K562 (cell line): Measurements from ENCODE around the gene IFT122. TPM values are rescaled to one million over a fixed set of nuclear protein-coding genes. Genes with fewer than 3 reads are reported as not detected.

Experiments used
- ATAC-seq: fragments of 200-7000 bp; cut with Tn5 transposase; 3 replicates; pipeline ENCODE4 v1.9.1; 2020; ENCODE audit warnings: moderate library complexity
- BruUV-seq: library from RNA; stranded (reverse); fragments of 400-500 nt; replicated peaks from 2 replicates; lab custom pipeline; 2021; lab: Mats Ljungman, UMichigan
- CTCF ChIA-PET: fragments of 300-600 bp; formaldehyde crosslinking; extraction: SDS; loops from one replicate; lab custom pipeline; 2021; ENCODE audit warnings: low intra/inter-chr PET ratio; lab: Yijun Ruan, JAX
- POLR2A ChIA-PET: fragments of 300-600, 350-650 bp; sonication (Branson Sonifier 250); formaldehyde crosslinking; extraction: SDS; loops from one replicate; lab custom pipeline; 2021; ENCODE audit warnings: antibody characterized with exemption, inconsistent platforms; lab: Yijun Ruan, JAX
- DNase-seq, 4 experiments: peaks; one replicate each; pipeline versions ENCODE4 v3.0.0 to v3.0.0-alpha.2; 2011 to 2018; ENCODE audit warnings: low spot score in 3 of 4, mixed read lengths in 3 of 4; ENCODE audit errors: extremely low read depth in 1 of 4
- FAIRE-seq: peaks from 2 replicates; lab custom pipeline; 2011; peaks lifted over from hg19 to GRCh38; lab: Jason Lieb, UNC
- H2AFZ ChIP-seq: 2 replicates; pipeline ENCODE4 v1.6.0; 2011; ENCODE audit warnings: low read depth, low read length, control low read depth, inconsistent platforms
- H3K27ac ChIP-seq: fragments of 200-600 bp; 3 replicates; pipeline ENCODE4 v1.8.0; 2011; ENCODE audit warnings: low read depth, mild to moderate bottlenecking, control low read depth, inconsistent platforms, low read length, moderate library complexity, mixed read lengths; ENCODE audit errors: extremely low read depth
- H3K27me3 ChIP-seq, 2 experiments: fragments of 300-600 bp in 1 of 2; 2 replicates in 1 of 2; 3 replicates in 1 of 2; pipeline versions ENCODE4 v1.6.0 to v1.8.0; 2011; ENCODE audit warnings: inconsistent platforms in 2 of 2, low read length in 2 of 2, mild to moderate bottlenecking in 1 of 2, mixed read lengths in 1 of 2, moderate library complexity in 1 of 2; ENCODE audit not compliant: control insufficient read depth in 2 of 2, insufficient read depth in 2 of 2
- H3K36me3 ChIP-seq: fragments of 300-600 bp; 3 replicates; pipeline ENCODE4 v1.8.0; 2011; ENCODE audit warnings: mild to moderate bottlenecking, low read length, inconsistent platforms; ENCODE audit not compliant: control insufficient read depth, insufficient read depth
- H3K4me1 ChIP-seq, 2 experiments: fragments of 200-600 bp in 1 of 2; replicated peaks in 1 of 2; 2 replicates in 1 of 2; 3 replicates in 1 of 2; pipeline versions ENCODE4 v1.5.1 to v1.8.0; 2011; ENCODE audit warnings: inconsistent platforms in 2 of 2, low read length in 2 of 2, mild to moderate bottlenecking in 1 of 2, mixed read lengths in 1 of 2, moderate library complexity in 1 of 2; ENCODE audit not compliant: control insufficient read depth in 2 of 2, insufficient read depth in 2 of 2
- H3K4me2 ChIP-seq: 2 replicates; pipeline ENCODE4 v1.6.1; 2011; ENCODE audit warnings: low read length, control low read depth, inconsistent platforms, mixed read lengths; ENCODE audit not compliant: insufficient read depth
- H3K4me3 ChIP-seq: fragments of 200-600 bp; sonication (generic), shearing (Covaris generic); 2 replicates; pipeline ENCODE4 v1.5.1; 2016; ENCODE audit warnings: control low read depth, inconsistent platforms
- H3K79me2 ChIP-seq: fragments of 200-600 bp; 3 replicates; pipeline ENCODE4 v1.8.0; 2011; ENCODE audit warnings: low read length, inconsistent platforms; ENCODE audit not compliant: control insufficient read depth, insufficient read depth
- H3K9ac ChIP-seq, 2 experiments: 2 replicates each; pipeline versions ENCODE4 v1.6.0 to v1.6.1; 2011; ENCODE audit warnings: low read depth in 2 of 2, low read length in 2 of 2, control low read depth in 1 of 2, inconsistent platforms in 1 of 2, mild to moderate bottlenecking in 1 of 2, mixed read lengths in 1 of 2; ENCODE audit not compliant: insufficient read depth in 1 of 2
- H3K9me1 ChIP-seq: one replicate; pipeline ENCODE4 v1.6.0; 2011; ENCODE audit warnings: inconsistent platforms, mild to moderate bottlenecking, low read length, moderate library complexity; ENCODE audit not compliant: control insufficient read depth, insufficient read depth
- H3K9me3 ChIP-seq: replicated peaks from 2 replicates; pipeline ENCODE4 v1.5.1; 2011; ENCODE audit warnings: low read depth, low read length, inconsistent platforms; ENCODE audit not compliant: control insufficient read depth, insufficient read depth
- H4K20me1 ChIP-seq: replicated peaks from 2 replicates; pipeline ENCODE4 v1.6.1; 2011; ENCODE audit warnings: low read length, inconsistent platforms, mixed read lengths; ENCODE audit not compliant: control insufficient read depth, insufficient read depth
- CTBP1 ChIP-seq: fragments of 450-650 bp; IDR thresholded peaks from 2 replicates; pipeline ENCODE4 v1.6.1; 2016; ENCODE audit warnings: borderline replicate concordance
- ETV5 ChIP-seq: sonication (generic); formaldehyde crosslinking; IDR thresholded peaks from 2 replicates; pipeline ENCODE4 v1.4.0; 2020; ENCODE audit warnings: low read depth, mild to moderate bottlenecking, missing genetic modification reagents
- KLF6 ChIP-seq: fragments of 250-450 bp; sonication (Bioruptor Pico); IDR thresholded peaks from 2 replicates; pipeline ENCODE4 v1.4.0; 2020; ENCODE audit warnings: mild to moderate bottlenecking, moderate library complexity, borderline replicate concordance
- MED1 ChIP-seq: sonication (generic); formaldehyde crosslinking; IDR thresholded peaks from 2 replicates; pipeline ENCODE4 v1.8.1; 2023; ENCODE audit warnings: missing genetic modification reagents, borderline replicate concordance
- NR4A1 ChIP-seq, 2 experiments: fragments of 250-450 bp in 1 of 2; fragments of 450-650 bp in 1 of 2; sonication (Bioruptor Pico) in 1 of 2; IDR thresholded peaks; 2 replicates each; pipeline versions ENCODE4 v1.4.0 to v1.6.1; 2016 to 2020; ENCODE audit warnings: mild to moderate bottlenecking in 2 of 2, missing compliant biosample characterization in 1 of 2, missing genetic modification characterization in 1 of 2, moderate library complexity in 1 of 2
- RCOR1 ChIP-seq, 2 experiments: IDR thresholded peaks; 2 replicates each; pipeline ENCODE4 v1.6.1; 2012; ENCODE audit warnings: low read depth in 2 of 2, low read length in 2 of 2, borderline replicate concordance in 1 of 2, improper control_type of control experiment in 1 of 2
- SUPT5H ChIP-seq: fragments of 450-650 bp; IDR thresholded peaks from 2 replicates; pipeline ENCODE4 v1.6.1; 2016
- ZBTB34 ChIP-seq: fragments of 250-450 bp; sonication (Bioruptor Pico); IDR thresholded peaks from 2 replicates; pipeline ENCODE4 v1.8.0; 2021; ENCODE audit warnings: mild to moderate bottlenecking, moderate library complexity
- WGBS: fragments of 100-300 bp; shearing (Covaris generic); methylation state at CpG from one replicate; pipeline ENCODE4 v1.1.6; 2016; ENCODE audit warnings: low coverage, mixed read lengths; ENCODE audit not compliant: insufficient coverage; ENCODE audit errors: missing lambda C conversion rate; 5-methylcytosine and 5-hydroxymethylcytosine counted together
- in situ Hi-C: fragments of 300-500 bp; cut with MboI; formaldehyde crosslinking; loops from 4 replicates; pipeline ENCODE4 v1.15.0; 2018; ENCODE audit warnings: inconsistent platforms, mixed read lengths
- intact Hi-C: fragments of 100-400 bp; cut with micrococcal nuclease; formaldehyde crosslinking; loops from 2 replicates; pipeline ENCODE4 v1.14.2; 2022
- polyA plus RNA-seq, 8 experiments: library from polyadenylated mRNA; depleted of rRNA in 4 of 8; stranded (reverse) in 5 of 8; unstranded in 3 of 8; fragments of >200 nt; fragmentation: Nextera tagmentation in 2 of 8; fragmentation: Illumina TruSeq in 1 of 8; extraction: Ambion mirVana in 2 of 8; extraction: Trizol in 1 of 8; gene quantifications; 2 replicates each; pipeline versions ENCODE4 v1.2.1 to v1.2.3, GENCODE V29; 2011 to 2014; ENCODE audit warnings: inconsistent platforms in 1 of 8, missing spikeins in 1 of 8
- total RNA-seq, 7 experiments: library from RNA; depleted of rRNA in 6 of 7; stranded (reverse); fragments of >200 nt in 6 of 7; fragmentation: Illumina TruSeq in 2 of 7; extraction: Trizol in 2 of 7; gene quantifications; 2 replicates each; pipeline versions ENCODE4 v1.2.1 to v1.2.3, GENCODE V29; 2011 to 2021; ENCODE audit warnings: low replicate concordance in 1 of 7
- TF ChIP-seq, protein P1 (sequence below): fragments of 200-600 bp; sonication (generic); IDR thresholded peaks from one replicate; pipeline ENCODE4 v1.6.1; 2012; ENCODE audit warnings: mild to moderate bottlenecking, low read depth, low read length, inconsistent platforms

The IFT122 gene
- total and polyA plus RNA-seq, 9 of the 15 experiments (the other 6 are each of a cell fraction or from before 2014, with no cell fraction given), result 2.4 to 11.5 (median 7.7) TPM

DNA sequence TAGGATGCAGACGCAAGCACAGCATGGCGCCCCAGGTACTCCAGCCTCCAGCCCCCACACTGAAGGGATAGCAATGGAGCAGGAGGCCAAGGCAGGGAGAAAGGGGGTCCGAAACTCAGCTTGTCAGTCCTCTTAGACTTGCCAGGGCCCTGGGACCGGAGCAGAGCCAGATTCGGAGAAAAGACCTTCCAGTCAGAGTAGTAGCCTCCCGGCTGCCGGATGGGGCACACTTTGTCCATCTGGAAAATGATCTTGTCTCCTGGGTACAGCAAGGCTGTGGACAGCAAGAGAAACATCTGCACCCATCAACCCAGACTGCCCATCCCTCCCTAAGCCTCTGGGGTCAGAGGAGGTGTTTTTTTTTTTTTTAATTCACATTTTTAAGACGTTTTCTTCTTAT, 35.9 kb upstream of the IFT122 start (continued):
- TF ChIP-seq ZBTB34 (CRISPR knock-in tag), result no peak
- no peak for TF ChIP-seq ETV5 (CRISPR knock-in tag)
- no peak for TF ChIP-seq CTBP1
- TF ChIP-seq MED1 (CRISPR knock-in tag), result no peak
- no peak for TF ChIP-seq SUPT5H
- no peak for TF ChIP-seq NR4A1 (CRISPR knock-in tag; IDR thresholded peaks at IDR 0.05)
- TF ChIP-seq NR4A1 (tag; IDR thresholded peaks at IDR 0.05), result no peak
- TF ChIP-seq, all 486 proteins: peak for 0

DNA sequence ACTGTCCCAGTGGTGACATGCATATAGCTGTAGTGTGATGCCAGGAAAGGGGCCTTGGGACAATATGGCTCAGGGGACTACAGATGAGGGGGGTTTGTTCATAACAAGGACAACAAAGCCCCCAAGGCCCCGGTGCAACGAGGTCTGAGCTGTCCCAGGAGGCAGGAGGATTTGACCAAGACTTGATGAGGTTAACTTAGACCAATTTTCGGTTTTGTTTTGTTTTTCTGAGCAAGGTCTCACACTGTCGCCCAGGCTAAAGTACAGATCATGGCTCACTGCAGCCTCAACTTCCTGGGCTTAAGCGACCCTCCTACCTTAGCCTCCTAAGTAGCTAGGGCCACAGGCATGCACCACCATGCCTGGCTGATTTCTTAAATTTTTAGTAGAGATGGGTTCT, 35.4 kb upstream of the IFT122 start:
- no peaks in the 10 kb centered on the region for H3K9me1 ChIP-seq
- FAIRE-seq, result no peak
- intact Hi-C loops, result no loop called here
- H3K36me3 ChIP-seq, result no peaks in the 10 kb centered on the region
- no peak for DNase-seq
- H3K4me2 ChIP-seq, result no peak overlapping the region
- WGBS, result 45% methylated on average over 5 of the region's 5 CpGs
- ChIA-PET CTCF (no interaction called here), POLR2A (interaction anchor here (0.6 kb wide), 1 partner anchor 83 kb away, joined by 3 read pairs; no protein-coding TSS in a partner anchor)
- BruUV-seq, result no TSS peak
- no peak overlapping the region for H3K27ac ChIP-seq
- no peaks in the 10 kb centered on the region for H3K9me3 ChIP-seq
- H4K20me1 ChIP-seq, result no peaks in the 10 kb centered on the region
- H3K27me3 ChIP-seq, result no peaks in the 10 kb centered on the region
- ATAC-seq, result no peak
- peaks cover 0 to 7% of the 10 kb centered on the region in 2 experiments; a peak in 3 of 5 replicates for H3K4me1 ChIP-seq
- in situ Hi-C loops, result no loop called here
- H3K79me2 ChIP-seq, result no peaks in the 10 kb centered on the region
- no peak overlapping the region for H3K9ac ChIP-seq
- no peak overlapping the region for H3K4me3 ChIP-seq
- H2AFZ ChIP-seq, result no peak overlapping the region
- TF ChIP-seq, protein P1, sequence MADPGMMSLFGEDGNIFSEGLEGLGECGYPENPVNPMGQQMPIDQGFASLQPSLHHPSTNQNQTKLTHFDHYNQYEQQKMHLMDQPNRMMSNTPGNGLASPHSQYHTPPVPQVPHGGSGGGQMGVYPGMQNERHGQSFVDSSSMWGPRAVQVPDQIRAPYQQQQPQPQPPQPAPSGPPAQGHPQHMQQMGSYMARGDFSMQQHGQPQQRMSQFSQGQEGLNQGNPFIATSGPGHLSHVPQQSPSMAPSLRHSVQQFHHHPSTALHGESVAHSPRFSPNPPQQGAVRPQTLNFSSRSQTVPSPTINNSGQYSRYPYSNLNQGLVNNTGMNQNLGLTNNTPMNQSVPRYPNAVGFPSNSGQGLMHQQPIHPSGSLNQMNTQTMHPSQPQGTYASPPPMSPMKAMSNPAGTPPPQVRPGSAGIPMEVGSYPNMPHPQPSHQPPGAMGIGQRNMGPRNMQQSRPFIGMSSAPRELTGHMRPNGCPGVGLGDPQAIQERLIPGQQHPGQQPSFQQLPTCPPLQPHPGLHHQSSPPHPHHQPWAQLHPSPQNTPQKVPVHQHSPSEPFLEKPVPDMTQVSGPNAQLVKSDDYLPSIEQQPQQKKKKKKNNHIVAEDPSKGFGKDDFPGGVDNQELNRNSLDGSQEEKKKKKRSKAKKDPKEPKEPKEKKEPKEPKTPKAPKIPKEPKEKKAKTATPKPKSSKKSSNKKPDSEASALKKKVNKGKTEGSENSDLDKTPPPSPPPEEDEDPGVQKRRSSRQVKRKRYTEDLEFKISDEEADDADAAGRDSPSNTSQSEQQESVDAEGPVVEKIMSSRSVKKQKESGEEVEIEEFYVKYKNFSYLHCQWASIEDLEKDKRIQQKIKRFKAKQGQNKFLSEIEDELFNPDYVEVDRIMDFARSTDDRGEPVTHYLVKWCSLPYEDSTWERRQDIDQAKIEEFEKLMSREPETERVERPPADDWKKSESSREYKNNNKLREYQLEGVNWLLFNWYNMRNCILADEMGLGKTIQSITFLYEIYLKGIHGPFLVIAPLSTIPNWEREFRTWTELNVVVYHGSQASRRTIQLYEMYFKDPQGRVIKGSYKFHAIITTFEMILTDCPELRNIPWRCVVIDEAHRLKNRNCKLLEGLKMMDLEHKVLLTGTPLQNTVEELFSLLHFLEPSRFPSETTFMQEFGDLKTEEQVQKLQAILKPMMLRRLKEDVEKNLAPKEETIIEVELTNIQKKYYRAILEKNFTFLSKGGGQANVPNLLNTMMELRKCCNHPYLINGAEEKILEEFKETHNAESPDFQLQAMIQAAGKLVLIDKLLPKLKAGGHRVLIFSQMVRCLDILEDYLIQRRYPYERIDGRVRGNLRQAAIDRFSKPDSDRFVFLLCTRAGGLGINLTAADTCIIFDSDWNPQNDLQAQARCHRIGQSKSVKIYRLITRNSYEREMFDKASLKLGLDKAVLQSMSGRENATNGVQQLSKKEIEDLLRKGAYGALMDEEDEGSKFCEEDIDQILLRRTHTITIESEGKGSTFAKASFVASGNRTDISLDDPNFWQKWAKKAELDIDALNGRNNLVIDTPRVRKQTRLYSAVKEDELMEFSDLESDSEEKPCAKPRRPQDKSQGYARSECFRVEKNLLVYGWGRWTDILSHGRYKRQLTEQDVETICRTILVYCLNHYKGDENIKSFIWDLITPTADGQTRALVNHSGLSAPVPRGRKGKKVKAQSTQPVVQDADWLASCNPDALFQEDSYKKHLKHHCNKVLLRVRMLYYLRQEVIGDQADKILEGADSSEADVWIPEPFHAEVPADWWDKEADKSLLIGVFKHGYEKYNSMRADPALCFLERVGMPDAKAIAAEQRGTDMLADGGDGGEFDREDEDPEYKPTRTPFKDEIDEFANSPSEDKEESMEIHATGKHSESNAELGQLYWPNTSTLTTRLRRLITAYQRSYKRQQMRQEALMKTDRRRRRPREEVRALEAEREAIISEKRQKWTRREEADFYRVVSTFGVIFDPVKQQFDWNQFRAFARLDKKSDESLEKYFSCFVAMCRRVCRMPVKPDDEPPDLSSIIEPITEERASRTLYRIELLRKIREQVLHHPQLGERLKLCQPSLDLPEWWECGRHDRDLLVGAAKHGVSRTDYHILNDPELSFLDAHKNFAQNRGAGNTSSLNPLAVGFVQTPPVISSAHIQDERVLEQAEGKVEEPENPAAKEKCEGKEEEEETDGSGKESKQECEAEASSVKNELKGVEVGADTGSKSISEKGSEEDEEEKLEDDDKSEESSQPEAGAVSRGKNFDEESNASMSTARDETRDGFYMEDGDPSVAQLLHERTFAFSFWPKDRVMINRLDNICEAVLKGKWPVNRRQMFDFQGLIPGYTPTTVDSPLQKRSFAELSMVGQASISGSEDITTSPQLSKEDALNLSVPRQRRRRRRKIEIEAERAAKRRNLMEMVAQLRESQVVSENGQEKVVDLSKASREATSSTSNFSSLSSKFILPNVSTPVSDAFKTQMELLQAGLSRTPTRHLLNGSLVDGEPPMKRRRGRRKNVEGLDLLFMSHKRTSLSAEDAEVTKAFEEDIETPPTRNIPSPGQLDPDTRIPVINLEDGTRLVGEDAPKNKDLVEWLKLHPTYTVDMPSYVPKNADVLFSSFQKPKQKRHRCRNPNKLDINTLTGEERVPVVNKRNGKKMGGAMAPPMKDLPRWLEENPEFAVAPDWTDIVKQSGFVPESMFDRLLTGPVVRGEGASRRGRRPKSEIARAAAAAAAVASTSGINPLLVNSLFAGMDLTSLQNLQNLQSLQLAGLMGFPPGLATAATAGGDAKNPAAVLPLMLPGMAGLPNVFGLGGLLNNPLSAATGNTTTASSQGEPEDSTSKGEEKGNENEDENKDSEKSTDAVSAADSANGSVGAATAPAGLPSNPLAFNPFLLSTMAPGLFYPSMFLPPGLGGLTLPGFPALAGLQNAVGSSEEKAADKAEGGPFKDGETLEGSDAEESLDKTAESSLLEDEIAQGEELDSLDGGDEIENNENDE, result no peak
- TF ChIP-seq RCOR1 (IDR thresholded peaks at IDR 0.05; ENCODE audit: borderline replicate concordance in 1 of 2, low read depth in 2 of 2, low read length in 2 of 2), result no peak
- TF ChIP-seq KLF6 (CRISPR knock-in tag), result no peak
